HEK293 (cell line): ENCODE data around the gene PRUNE2.

ENCODE experiments used
- CTCF ChIA-PET: fragments of 350-600 bp; formaldehyde crosslinking; extraction: SDS; loops from one replicate; lab custom pipeline; 2021; ENCODE audit warnings: antibody characterized with exemption; lab: Yijun Ruan, JAX
- POLR2A ChIA-PET: fragments of 300-600 bp; formaldehyde crosslinking; extraction: SDS; loops from one replicate; lab custom pipeline; 2020; ENCODE audit warnings: antibody characterized with exemption, inconsistent platforms; lab: Yijun Ruan, JAX
- H3K27ac ChIP-seq: fragments of 200-500 bp; sonication (Bioruptor generic); 2 replicates; pipeline ENCODE4 v1.5.1; 2014; ENCODE audit warnings: low read depth, low read length, control low read depth, inconsistent platforms; ENCODE audit errors: extremely low read depth
- H3K36me3 ChIP-seq, 2 experiments: fragments of 200-500 bp in 1 of 2; sonication (Bioruptor generic) in 1 of 2; 1 replicate in 1 of 2; 2 replicates in 1 of 2; pipeline ENCODE4 v1.5.1; 2014 to 2017; ENCODE audit warnings: inconsistent platforms in 2 of 2, low read length in 2 of 2; ENCODE audit not compliant: control insufficient read depth in 2 of 2, insufficient read depth in 1 of 2
- H3K4me1 ChIP-seq: fragments of 200-500 bp; sonication (Bioruptor generic); 2 replicates; pipeline ENCODE4 v1.5.1; 2014; ENCODE audit warnings: mild to moderate bottlenecking, low read length, inconsistent platforms; ENCODE audit not compliant: control insufficient read depth, insufficient read depth
- H3K4me3 ChIP-seq: 2 replicates; pipeline ENCODE4 v1.5.1; 2011; ENCODE audit warnings: low read depth, mild to moderate bottlenecking, control low read depth, low read length, moderate library complexity
- H3K9me3 ChIP-seq: fragments of 200-500 bp; sonication (Bioruptor generic); 2 replicates; pipeline ENCODE4 v1.5.1; 2014; ENCODE audit warnings: low read depth, low read length, inconsistent platforms; ENCODE audit not compliant: control insufficient read depth, insufficient read depth
- AEBP2 ChIP-seq: fragments of 450-650 bp; formaldehyde crosslinking; IDR thresholded peaks from 2 replicates; pipeline ENCODE4 v1.5.1; 2016; ENCODE audit warnings: missing biosample characterization, missing genetic modification characterization, borderline replicate concordance
- ATF2 ChIP-seq: fragments of 450-650 bp; formaldehyde crosslinking; IDR thresholded peaks from 2 replicates; pipeline ENCODE4 v1.5.1; 2016; ENCODE audit warnings: missing biosample characterization, missing genetic modification characterization, low read depth
- EGR2 ChIP-seq: fragments of 450-650 bp; formaldehyde crosslinking; IDR thresholded peaks from 2 replicates; pipeline ENCODE4 v1.5.1; 2016; ENCODE audit warnings: low read depth, missing biosample characterization, missing genetic modification characterization
- ELK4 ChIP-seq: IDR thresholded peaks from 2 replicates; pipeline ENCODE4 v1.6.1; 2011; ENCODE audit warnings: mild to moderate bottlenecking, low read depth, low read length, borderline replicate concordance
- FEZF1 ChIP-seq: fragments of 450-650 bp; formaldehyde crosslinking; IDR thresholded peaks from 2 replicates; pipeline ENCODE4 v1.5.1; 2016; ENCODE audit warnings: missing biosample characterization, missing genetic modification characterization
- OSR2 ChIP-seq: fragments of 450-650 bp; formaldehyde crosslinking; IDR thresholded peaks from 2 replicates; pipeline ENCODE4 v1.5.1; 2016; ENCODE audit warnings: missing biosample characterization, missing genetic modification characterization
- PRDM10 ChIP-seq: fragments of 450-650 bp; formaldehyde crosslinking; IDR thresholded peaks from 2 replicates; pipeline ENCODE4 v1.5.1; 2016; ENCODE audit warnings: missing biosample characterization, missing genetic modification characterization
- ZBTB11 ChIP-seq: fragments of 450-650 bp; formaldehyde crosslinking; conservative IDR thresholded peaks from 2 replicates; pipeline ENCODE4 v1.5.1; 2016; ENCODE audit warnings: low read depth, missing biosample characterization, missing genetic modification characterization
- ZBTB20 ChIP-seq: fragments of 450-650 bp; formaldehyde crosslinking; IDR thresholded peaks from 2 replicates; pipeline ENCODE4 v1.5.1; 2016; ENCODE audit warnings: missing biosample characterization, missing genetic modification characterization
- ZBTB48 ChIP-seq: fragments of 450-650 bp; formaldehyde crosslinking; IDR thresholded peaks from 2 replicates; pipeline ENCODE4 v1.5.1; 2016; ENCODE audit warnings: missing biosample characterization, missing genetic modification characterization
- ZFP37 ChIP-seq: fragments of 450-650 bp; formaldehyde crosslinking; IDR thresholded peaks from 2 replicates; pipeline ENCODE4 v1.5.1; 2016; ENCODE audit warnings: missing biosample characterization, missing genetic modification characterization
- ZNF10 ChIP-seq: fragments of 450-650 bp; formaldehyde crosslinking; IDR thresholded peaks from 2 replicates; pipeline ENCODE4 v1.5.1; 2017; ENCODE audit warnings: missing biosample characterization, missing genetic modification characterization
- ZNF132 ChIP-seq: fragments of 450-650 bp; formaldehyde crosslinking; IDR thresholded peaks from 2 replicates; pipeline ENCODE4 v1.5.1; 2017; ENCODE audit warnings: missing biosample characterization, missing genetic modification characterization, borderline replicate concordance
- ZNF138 ChIP-seq: fragments of 450-650 bp; formaldehyde crosslinking; IDR thresholded peaks from 2 replicates; pipeline ENCODE4 v1.5.1; 2016; ENCODE audit warnings: missing biosample characterization, missing genetic modification characterization, borderline replicate concordance
- ZNF140 ChIP-seq: fragments of 450-650 bp; formaldehyde crosslinking; IDR thresholded peaks from 2 replicates; pipeline ENCODE4 v1.5.1; 2016; ENCODE audit warnings: missing biosample characterization, missing genetic modification characterization
- ZNF266 ChIP-seq: fragments of 450-650 bp; formaldehyde crosslinking; IDR thresholded peaks from 2 replicates; pipeline ENCODE4 v1.5.1; 2016; ENCODE audit warnings: missing biosample characterization, missing genetic modification characterization, low read depth
- ZNF335 ChIP-seq: fragments of 450-650 bp; formaldehyde crosslinking; conservative IDR thresholded peaks from 2 replicates; pipeline ENCODE4 v1.5.1; 2016; ENCODE audit warnings: missing biosample characterization, missing genetic modification characterization
- ZNF350 ChIP-seq: fragments of 450-650 bp; formaldehyde crosslinking; IDR thresholded peaks from 2 replicates; pipeline ENCODE4 v1.5.0; 2017; ENCODE audit warnings: missing biosample characterization, mild to moderate bottlenecking, missing genetic modification characterization
- ZNF544 ChIP-seq: fragments of 450-650 bp; formaldehyde crosslinking; IDR thresholded peaks from 2 replicates; pipeline ENCODE4 v1.5.0; 2017; ENCODE audit warnings: missing biosample characterization, missing genetic modification characterization
- ZNF768 ChIP-seq: fragments of 450-650 bp; formaldehyde crosslinking; IDR thresholded peaks from 2 replicates; pipeline ENCODE4 v1.5.1; 2018; ENCODE audit warnings: missing biosample characterization, mild to moderate bottlenecking, missing genetic modification characterization
- ZNF785 ChIP-seq: fragments of 450-650 bp; formaldehyde crosslinking; IDR thresholded peaks from 2 replicates; pipeline ENCODE4 v1.5.1; 2016; ENCODE audit warnings: missing biosample characterization, missing genetic modification characterization
- ZNF843 ChIP-seq: fragments of 450-650 bp; formaldehyde crosslinking; IDR thresholded peaks from 2 replicates; pipeline ENCODE4 v1.5.1; 2016; ENCODE audit warnings: missing biosample characterization, missing genetic modification characterization

Gene PRUNE2

GRCh38 chr9:76617497-76618175 lies 288.3 kb downstream of the PRUNE2 start:
- Histone ChIP-seq H3K9me3 (no peaks in the 10 kb centered on the region), H3K36me3 (no peaks in the 10 kb centered on the region), H3K4me3 (no peak overlapping the region), H3K27ac (no peak overlapping the region), H3K4me1 (no peaks in the 10 kb centered on the region)
- ChIA-PET POLR2A (no interaction called here), CTCF (interaction anchor here (0.7 kb wide), 1 partner anchor 113 kb away, joined by 3 read pairs; no protein-coding TSS in a partner anchor)
- TF ChIP-seq ZNF785 (tag by site-specific recombination) (no peak), ZNF843 (tag by site-specific recombination) (no peak), ZNF768 (no peak), ZNF138 (tag by site-specific recombination) (no peak), ZNF335 (tag by site-specific recombination) (no peak), EGR2 (tag by site-specific recombination) (no peak), OSR2 (no peak), ZNF350 (tag by site-specific recombination) (no peak), ZNF10 (no peak), ZNF544 (no peak), ZBTB48 (tag by site-specific recombination) (no peak)

- Histone ChIP-seq H3K4me3 (no peak overlapping the region), H3K9me3 (no peaks in the 10 kb centered on the region), H3K27ac (no peak overlapping the region), H3K4me1 (no peaks in the 10 kb centered on the region), H3K36me3 (no peaks in the 10 kb centered on the region)
- POLR2A ChIA-PET = no interaction called here
- CTCF ChIA-PET = interaction anchor here (0.6 kb wide), 1 partner anchor 576 kb away, joined by 3 read pairs; no protein-coding TSS in a partner anchor
- TF ChIP-seq ZNF132 (tag by site-specific recombination) (no peak), ZBTB11 (tag by site-specific recombination) (peak; percentile 31; the same call in 1 of the 2 replicates), AEBP2 (tag by site-specific recombination) (no peak), PRDM10 (no peak), ATF2 (tag by site-specific recombination) (no peak), ZBTB20 (tag by site-specific recombination) (no peak), ZNF140 (tag by site-specific recombination) (peak; percentile 20; the same call in 1 of the 2 replicates), ELK4 (no peak), FEZF1 (tag by site-specific recombination) (no peak), ZFP37 (tag by site-specific recombination) (no peak), ZNF266 (tag by site-specific recombination) (no peak)
Observed at GRCh38 chr9:76616780-76617179, 289.1 kb downstream of the PRUNE2 start.
